Activated T-helper 17 cell treated with anti-CD3 and anti-CD28 coated beads, Interleukin-2, amount 50 U/mL, for 72 hours (primary cell): ENCODE results near the gene SLC38A3. TPM values are rescaled to one million over a fixed set of nuclear protein-coding genes. Genes with fewer than 3 reads are reported as not detected.
"Not testable (repeated sequence)": the region's sequence is repeated elsewhere in the genome, so short reads cannot be mapped to it uniquely, and the experiment has no call there.

Experiments used
- ATAC-seq: fragments of 150-1000 bp; cut with Tn5 transposase; replicated peaks from 2 replicates; pipeline ENCODE4 v1.10.0; 2021; ENCODE audit warnings: mild to moderate bottlenecking, moderate library complexity
- H3K27ac Mint-ChIP-seq: one replicate; pipeline ENCODE4 v1.8.0; 2022; ENCODE audit warnings: mixed read lengths
- H3K27me3 Mint-ChIP-seq: one replicate; pipeline ENCODE4 v1.8.0; 2022; ENCODE audit warnings: mixed read lengths
- H3K36me3 Mint-ChIP-seq: one replicate; pipeline ENCODE4 v1.8.0; 2022; ENCODE audit warnings: low read depth, mild to moderate bottlenecking, mixed read lengths
- H3K4me1 Mint-ChIP-seq: one replicate; pipeline ENCODE4 v1.8.0; 2022; ENCODE audit warnings: mixed read lengths
- H3K4me3 Mint-ChIP-seq: one replicate; pipeline ENCODE4 v1.8.0; 2022; ENCODE audit warnings: mild to moderate bottlenecking, mixed read lengths
- H3K9me3 Mint-ChIP-seq: one replicate; pipeline ENCODE4 v1.8.0; 2022; ENCODE audit warnings: mixed read lengths
- total RNA-seq, 2 donors: library from RNA; stranded (reverse); gene quantifications; one replicate each; pipeline ENCODE4 v1.2.3, GENCODE V29; 2022

SLC38A3 gene
- total RNA-seq, 2 donors from 2014 or later, result 0.71 TPM; not detected in 1

GRCh38 chr3:50233176-50233575 is 28.1 kb downstream of the SLC38A3 start:
- no peak overlapping the region for H3K4me3 Mint-ChIP-seq
- ATAC-seq, result no peak
- H3K27me3 Mint-ChIP-seq, result no peaks in the 10 kb centered on the region
- no peaks in the 10 kb centered on the region for H3K9me3 Mint-ChIP-seq
- peaks cover 21% of the 10 kb centered on the region for H3K36me3 Mint-ChIP-seq
- peaks cover 8% of the 10 kb centered on the region for H3K4me1 Mint-ChIP-seq
- H3K27ac Mint-ChIP-seq, result peak overlapping the region; percentile 65

GRCh38 chr3:50235716-50236483 is 30.8 kb downstream of the SLC38A3 start, which contains the start of gene GNAI2:
TSS of gene GNAI2 (plus strand) at chr3:50236204. CDS start at chr3:50236336, 132 bp downstream.
- Mint-ChIP-seq H3K4me1 (peaks cover 13% of the 10 kb centered on the region), H3K36me3 (peaks cover 46% of the 10 kb centered on the region), H3K9me3 (no peaks in the 10 kb centered on the region), H3K27me3 (no peaks in the 10 kb centered on the region), H3K4me3 (peak within 1 kb of the TSS; percentile 99), H3K27ac (peak within 1 kb of the TSS; percentile 98)
- peak; percentile 93 for ATAC-seq

- Mint-ChIP-seq H3K27me3 (no peaks in the 10 kb centered on the region), H3K9me3 (no peaks in the 10 kb centered on the region), H3K36me3 (peaks cover 51% of the 10 kb centered on the region), H3K27ac (peak overlapping the region; percentile 98), H3K4me1 (peaks cover 19% of the 10 kb centered on the region), H3K4me3 (peak overlapping the region; percentile 99)
- no peak for ATAC-seq
These were observed 31.5 kb downstream of the SLC38A3 start for GRCh38 chr3:50236484-50237132.

GRCh38 chr3:50237133-50237651 is 32.1 kb downstream of the SLC38A3 start:
- Mint-ChIP-seq H3K36me3 (peaks cover 51% of the 10 kb centered on the region), H3K4me3 (peak overlapping the region; percentile 99), H3K9me3 (no peaks in the 10 kb centered on the region), H3K4me1 (peaks cover 25% of the 10 kb centered on the region), H3K27ac (peak overlapping the region; percentile 98), H3K27me3 (no peaks in the 10 kb centered on the region)
- ATAC-seq, result no peak

- peak overlapping the region; percentile 98 for H3K27ac Mint-ChIP-seq
- H3K4me3 Mint-ChIP-seq, result peak overlapping the region; percentile 99
- H3K27me3 Mint-ChIP-seq, result no peaks in the 10 kb centered on the region
- H3K36me3 Mint-ChIP-seq, result peaks cover 56% of the 10 kb centered on the region
- peak; percentile 58 for ATAC-seq
- no peaks in the 10 kb centered on the region for H3K9me3 Mint-ChIP-seq
- H3K4me1 Mint-ChIP-seq, result peaks cover 32% of the 10 kb centered on the region
These were observed 32.9 kb downstream of the SLC38A3 start for GRCh38 chr3:50237754-50238548.

- H3K9me3 Mint-ChIP-seq, result no peaks in the 10 kb centered on the region
- no peaks in the 10 kb centered on the region for H3K27me3 Mint-ChIP-seq
- H3K4me1 Mint-ChIP-seq, result peaks cover 35% of the 10 kb centered on the region
- H3K27ac Mint-ChIP-seq, result peak overlapping the region; percentile 98
- peak overlapping the region; percentile 99 for H3K4me3 Mint-ChIP-seq
- peaks cover 60% of the 10 kb centered on the region for H3K36me3 Mint-ChIP-seq
- no peak for ATAC-seq
These were observed 33.5 kb downstream of the SLC38A3 start for GRCh38 chr3:50238549-50239026.

GRCh38 chr3:50239649-50240048 is 34.6 kb downstream of the SLC38A3 start:
- Mint-ChIP-seq H3K4me3 (peak overlapping the region; percentile 99), H3K27me3 (no peaks in the 10 kb centered on the region), H3K4me1 (peaks cover 42% of the 10 kb centered on the region), H3K27ac (peak overlapping the region; percentile 75), H3K36me3 (peaks cover 70% of the 10 kb centered on the region), H3K9me3 (no peaks in the 10 kb centered on the region)
- ATAC-seq, result no peak

GRCh38 chr3:50241163-50241562 is 36.1 kb downstream of the SLC38A3 start:
- Mint-ChIP-seq H3K4me3 (peak overlapping the region; percentile 99), H3K9me3 (no peaks in the 10 kb centered on the region), H3K27me3 (no peaks in the 10 kb centered on the region), H3K4me1 (peaks cover 37% of the 10 kb centered on the region), H3K27ac (peak overlapping the region; percentile 99), H3K36me3 (peaks cover 70% of the 10 kb centered on the region)
- ATAC-seq, result no peak

GRCh38 chr3:50241713-50242380 is 36.8 kb downstream of the SLC38A3 start:
- Mint-ChIP-seq H3K27me3 (no peaks in the 10 kb centered on the region), H3K27ac (peak overlapping the region; percentile 99), H3K9me3 (no peaks in the 10 kb centered on the region), H3K36me3 (peaks cover 69% of the 10 kb centered on the region), H3K4me3 (peak overlapping the region; percentile 99), H3K4me1 (peaks cover 42% of the 10 kb centered on the region)
- no peak for ATAC-seq

GRCh38 chr3:50242381-50242770 is 37.3 kb downstream of the SLC38A3 start:
- Mint-ChIP-seq H3K9me3 (no peaks in the 10 kb centered on the region), H3K27me3 (no peaks in the 10 kb centered on the region), H3K4me1 (peaks cover 47% of the 10 kb centered on the region), H3K4me3 (peak overlapping the region; percentile 99), H3K36me3 (peaks cover 67% of the 10 kb centered on the region), H3K27ac (peak overlapping the region; percentile 99)
- no peak for ATAC-seq

- H3K27ac Mint-ChIP-seq, result peak overlapping the region; percentile 99
- peaks cover 48% of the 10 kb centered on the region for H3K4me1 Mint-ChIP-seq
- H3K9me3 Mint-ChIP-seq, result no peaks in the 10 kb centered on the region
- H3K36me3 Mint-ChIP-seq, result peaks cover 61% of the 10 kb centered on the region
- peak overlapping the region; percentile 99 for H3K4me3 Mint-ChIP-seq
- peak; percentile 29 for ATAC-seq
- no peaks in the 10 kb centered on the region for H3K27me3 Mint-ChIP-seq
These were observed 37.9 kb downstream of the SLC38A3 start for GRCh38 chr3:50242851-50243542.

GRCh38 chr3:50243543-50243895 is 38.4 kb downstream of the SLC38A3 start:
- no peaks in the 10 kb centered on the region for H3K27me3 Mint-ChIP-seq
- peak overlapping the region; percentile 99 for H3K4me3 Mint-ChIP-seq
- H3K27ac Mint-ChIP-seq, result peak overlapping the region; percentile 99
- peaks cover 52% of the 10 kb centered on the region for H3K4me1 Mint-ChIP-seq
- no peaks in the 10 kb centered on the region for H3K9me3 Mint-ChIP-seq
- H3K36me3 Mint-ChIP-seq, result peaks cover 59% of the 10 kb centered on the region
- no peak for ATAC-seq

- peak overlapping the region; percentile 99 for H3K27ac Mint-ChIP-seq
- not testable (repeated sequence) for H3K9me3 Mint-ChIP-seq, H3K27me3 Mint-ChIP-seq, ATAC-seq
- H3K36me3 Mint-ChIP-seq, result peaks cover 49% of the 10 kb centered on the region
- peaks cover 48% of the 10 kb centered on the region for H3K4me1 Mint-ChIP-seq
- H3K4me3 Mint-ChIP-seq, result peak overlapping the region; percentile 99
These were observed 39.7 kb downstream of the SLC38A3 start for GRCh38 chr3:50244813-50245212.
